Measurements from ENCODE around the gene IFITM10.

IFITM10 gene

GRCh38 chr11:1714908-1715885, 35.2 kb downstream of the IFITM10 start:
- no peak for TF ChIP-seq CTCF (IDR thresholded peaks at IDR 0.05; ENCODE audit: insufficient read depth, missing control alignments)
- DNase-seq (ENCODE audit: insufficient read length, low spot score): no peak
- FAIRE-seq: no peak

- no peak for DNase-seq (ENCODE audit: insufficient read length, low spot score)
- no peak for FAIRE-seq
- TF ChIP-seq CTCF (IDR thresholded peaks at IDR 0.05; ENCODE audit: insufficient read depth, missing control alignments): no peak
These were observed 41.7 kb downstream of the IFITM10 start for GRCh38 chr11:1708716-1709115.

- FAIRE-seq: no peak
- TF ChIP-seq CTCF (IDR thresholded peaks at IDR 0.05; ENCODE audit: insufficient read depth, missing control alignments): no peak
- no peak for DNase-seq (ENCODE audit: insufficient read length, low spot score)
These were observed 42.6 kb downstream of the IFITM10 start for GRCh38 chr11:1707751-1708150.

GRCh38 chr11:1706634-1707400, 43.6 kb downstream of the IFITM10 start:
- no peak for TF ChIP-seq CTCF (IDR thresholded peaks at IDR 0.05; ENCODE audit: insufficient read depth, missing control alignments)
- DNase-seq (ENCODE audit: insufficient read length, low spot score): no peak
- FAIRE-seq: no peak

- TF ChIP-seq CTCF (IDR thresholded peaks at IDR 0.05; ENCODE audit: insufficient read depth, missing control alignments): no peak
- DNase-seq (ENCODE audit: insufficient read length, low spot score) (no peak), FAIRE-seq (no peak)
These were observed 45.0 kb downstream of the IFITM10 start for GRCh38 chr11:1705126-1706052.

- FAIRE-seq: no peak
- no peak for DNase-seq (ENCODE audit: insufficient read length, low spot score)
- no peak for TF ChIP-seq CTCF (IDR thresholded peaks at IDR 0.05; ENCODE audit: insufficient read depth, missing control alignments)
These were observed 47.2 kb downstream of the IFITM10 start for GRCh38 chr11:1703146-1703545.

Measured in D721Med (cell line).